GM23338 (cell line): Measurements from ENCODE around the gene ASXL2. TPM values are rescaled to one million over a fixed set of nuclear protein-coding genes. Genes with fewer than 3 reads are reported as not detected.
A peak's percentile ranks its signal among the peaks of the same experiment; 100 is the strongest.

ENCODE experiments used
- ATAC-seq: fragments of 200-7000 bp; cut with Tn5 transposase; 3 replicates; pipeline ENCODE4 v1.9.1; 2020
- DNase-seq: peaks from one replicate; pipeline ENCODE4 v3.0.0-alpha.2; 2015; ENCODE audit warnings: low spot score
- H2AFZ ChIP-seq: fragments of 200-600 bp; sonication (generic); 2 replicates; pipeline ENCODE4 v1.8.0; 2016; ENCODE audit warnings: antibody characterized with exemption, mild to moderate bottlenecking, moderate library complexity
- H3F3A ChIP-seq: fragments of 200-600 bp; sonication (generic); replicated peaks from 2 replicates; pipeline ENCODE4 v1.8.0; 2017; ENCODE audit warnings: antibody characterized with exemption, mixed run types, low read depth
- H3K27ac ChIP-seq: fragments of 200-600 bp; sonication (generic); 2 replicates; pipeline ENCODE4 v1.6.1; 2016; ENCODE audit warnings: low read depth
- H3K27me3 ChIP-seq: fragments of 200-600 bp; sonication (generic); 2 replicates; pipeline ENCODE4 v1.8.0; 2016; ENCODE audit warnings: mild to moderate bottlenecking, mixed run types, moderate library complexity; ENCODE audit not compliant: insufficient read depth
- H3K36me3 ChIP-seq: fragments of 200-600 bp; sonication (generic); 2 replicates; pipeline ENCODE4 v1.8.0; 2016; ENCODE audit warnings: mild to moderate bottlenecking; ENCODE audit not compliant: insufficient read depth
- H3K4me1 ChIP-seq: fragments of 200-600 bp; sonication (generic); 2 replicates; pipeline ENCODE4 v1.8.0; 2016; ENCODE audit warnings: mild to moderate bottlenecking, moderate library complexity; ENCODE audit not compliant: insufficient read depth
- H3K4me2 ChIP-seq: fragments of 200-600 bp; sonication (generic); 2 replicates; pipeline ENCODE4 v1.7.1; 2017; ENCODE audit warnings: mixed run types
- H3K4me3 ChIP-seq: fragments of 200-600 bp; sonication (generic); 2 replicates; pipeline ENCODE4 v1.6.1; 2016; ENCODE audit warnings: mixed run types
- H3K79me2 ChIP-seq: fragments of 200-600 bp; sonication (generic); replicated peaks from 2 replicates; pipeline ENCODE4 v1.8.0; 2017; ENCODE audit warnings: mild to moderate bottlenecking; ENCODE audit not compliant: insufficient read depth
- H3K9me2 ChIP-seq: fragments of 200-600 bp; sonication (generic); 2 replicates; pipeline ENCODE4 v1.8.0; 2017; ENCODE audit not compliant: insufficient read depth
- H4K20me1 ChIP-seq: fragments of 200-600 bp; sonication (generic); replicated peaks from 2 replicates; pipeline ENCODE4 v1.8.0; 2017; ENCODE audit warnings: mild to moderate bottlenecking; ENCODE audit not compliant: insufficient read depth
- H3K27ac Mint-ChIP-seq: 2 replicates; pipeline ENCODE4 v1.8.0; 2020; ENCODE audit warnings: inconsistent platforms, mild to moderate bottlenecking, moderate library complexity, mixed read lengths
- H3K27me3 Mint-ChIP-seq: 3 replicates; pipeline ENCODE4 v1.8.0; 2022; ENCODE audit warnings: low read depth, mild to moderate bottlenecking, moderate library complexity, mixed read lengths, inconsistent platforms; ENCODE audit not compliant: insufficient read depth, poor library complexity
- H3K36me3 Mint-ChIP-seq: 3 replicates; pipeline ENCODE4 v1.8.0; 2021; ENCODE audit warnings: low read depth, mild to moderate bottlenecking, inconsistent platforms, moderate library complexity, mixed read lengths
- H3K4me1 Mint-ChIP-seq: 3 replicates; pipeline ENCODE4 v1.8.0; 2020; ENCODE audit warnings: mild to moderate bottlenecking, inconsistent platforms, mixed read lengths
- H3K4me3 Mint-ChIP-seq: 3 replicates; pipeline ENCODE4 v1.8.0; 2021; ENCODE audit warnings: moderate library complexity, mild to moderate bottlenecking, inconsistent platforms, mixed read lengths
- H3K9me3 Mint-ChIP-seq: 3 replicates; pipeline ENCODE4 v1.8.0; 2020; ENCODE audit warnings: moderate library complexity, mild to moderate bottlenecking, inconsistent platforms, mixed read lengths
- CREB1 ChIP-seq: fragments of 250-450 bp; sonication (Bioruptor Pico); IDR thresholded peaks from 2 replicates; pipeline ENCODE4 v1.5.0; 2020; ENCODE audit warnings: low read depth, mild to moderate bottlenecking, moderate library complexity
- CTCF ChIP-seq, 2 experiments: fragments of 200-600 bp in 1 of 2; sonication (generic) in 1 of 2; conservative IDR thresholded peaks; 2 replicates each; pipeline versions ENCODE4 v1.5.1 to v1.6.1; 2016 to 2017; ENCODE audit warnings: antibody characterized with exemption in 2 of 2, low read depth in 2 of 2, mild to moderate bottlenecking in 2 of 2, moderate library complexity in 1 of 2
- ETS1 ChIP-seq: IDR thresholded peaks from 2 replicates; pipeline ENCODE4 v1.6.1; 2016; ENCODE audit warnings: antibody characterized with exemption
- EZH2 ChIP-seq: fragments of 200-600 bp; sonication (generic); IDR thresholded peaks from one replicate; pipeline ENCODE4 v1.8.0; 2017; ENCODE audit warnings: antibody characterized with exemption, mild to moderate bottlenecking, low read depth; ENCODE audit not compliant: unreplicated experiment
- EZH2phosphoT487 ChIP-seq: fragments of 200-600 bp; sonication (generic); IDR thresholded peaks from one replicate; pipeline ENCODE4 v1.8.1; 2018; ENCODE audit warnings: antibody characterized with exemption; ENCODE audit not compliant: unreplicated experiment
- JUNB ChIP-seq: IDR thresholded peaks from one replicate; pipeline ENCODE4 v1.6.1; 2016; ENCODE audit warnings: antibody characterized with exemption; ENCODE audit not compliant: unreplicated experiment
- ZNF114 ChIP-seq: fragments of 250-450 bp; sonication (Bioruptor Pico); IDR thresholded peaks from 2 replicates; pipeline ENCODE4 v1.5.0; 2020; ENCODE audit warnings: mild to moderate bottlenecking, moderate library complexity
- polyA plus RNA-seq: library from polyadenylated mRNA; unstranded; fragments of >200 nt; fragmentation: Nextera tagmentation; extraction: Ambion mirVana; gene quantifications from 2 replicates; pipeline ENCODE4 v1.2.1, GENCODE V29; 2016
- total RNA-seq: library from RNA; depleted of rRNA; stranded (reverse); fragments of >200 nt; shearing (Covaris generic); gene quantifications from 2 replicates; pipeline ENCODE4 v1.2.3, GENCODE V29; 2014

The ASXL2 gene
- total and polyA plus RNA-seq, 2 experiments from 2014 or later = 7.0 to 21.8 TPM

- no peak for ATAC-seq
- no peak overlapping the region for H3K27ac Mint-ChIP-seq
- no peak overlapping the region for H3K27ac ChIP-seq
- H4K20me1 ChIP-seq = 0 out of 2 replicates have a peak, but pooled peaks cover 5% of the 10 kb centered on the region
- H3K36me3 ChIP-seq = no peaks in the 10 kb centered on the region
- H3K9me3 Mint-ChIP-seq = no peaks in the 10 kb centered on the region
- H3K79me2 ChIP-seq = peaks cover 14% of the 10 kb centered on the region
- no peak overlapping the region for H3K4me2 ChIP-seq
- no peaks in the 10 kb centered on the region for H3K27me3 ChIP-seq
- no peak for TF ChIP-seq CTCF (conservative IDR thresholded peaks at IDR 0.05; ENCODE audit: low read depth in 2 of 2)
- no peak for TF ChIP-seq EZH2phosphoT487
- TF ChIP-seq ETS1 = no peak
- TF ChIP-seq EZH2 = no peak
- TF ChIP-seq JUNB = no peak
- H3K4me1 Mint-ChIP-seq = peaks cover 19% of the 10 kb centered on the region
- H3K4me3 ChIP-seq = no peak overlapping the region
- H2AFZ ChIP-seq = no peak overlapping the region
- peaks cover 12% of the 10 kb centered on the region for H3K4me1 ChIP-seq
- no peak for DNase-seq
- H3F3A ChIP-seq = no peaks in the 10 kb centered on the region
- peaks cover 3% of the 10 kb centered on the region for H3K27me3 Mint-ChIP-seq
- no peaks in the 10 kb centered on the region for H3K9me2 ChIP-seq
- no peak overlapping the region for H3K4me3 Mint-ChIP-seq
- peaks cover 3% of the 10 kb centered on the region; the same call in 2 of the 3 replicates for H3K36me3 Mint-ChIP-seq
Measured at GRCh38 chr2:25824216-25824615, 54.1 kb downstream of the ASXL2 start.

GRCh38 chr2:25822190-25823117 is 55.8 kb downstream of the ASXL2 start:
- Histone ChIP-seq H3K36me3 (no peaks in the 10 kb centered on the region), H3K27me3 (no peaks in the 10 kb centered on the region), H3K27ac (peak overlapping the region; percentile 57), H2AFZ (no peak overlapping the region), H3K9me2 (no peaks in the 10 kb centered on the region), H3K79me2 (peaks cover 9% of the 10 kb centered on the region), H3F3A (no peaks in the 10 kb centered on the region), H3K4me1 (peaks cover 24% of the 10 kb centered on the region), H4K20me1 (0 out of 2 replicates have a peak, but pooled peaks cover 5% of the 10 kb centered on the region), H3K4me2 (no peak overlapping the region; the same call in 1 of the 2 replicates), H3K4me3 (no peak overlapping the region)
- peak overlapping the region; percentile 0; the same call in 1 of the 2 replicates for H3K27ac Mint-ChIP-seq
- peaks cover 24% of the 10 kb centered on the region for H3K4me1 Mint-ChIP-seq
- peaks cover 4% of the 10 kb centered on the region; the same call in 1 of the 3 replicates for H3K9me3 Mint-ChIP-seq
- peaks cover 8% of the 10 kb centered on the region; the same call in 2 of the 3 replicates for H3K36me3 Mint-ChIP-seq
- DNase-seq (peak; percentile 72), ATAC-seq (peak; percentile 99)
- peak overlapping the region; percentile 8 for H3K4me3 Mint-ChIP-seq
- peak in 1 of 2 experiments; percentile 15; a peak in 1 of 4 replicates for TF ChIP-seq CTCF (conservative IDR thresholded peaks at IDR 0.05; ENCODE audit: low read depth in 2 of 2)
- TF ChIP-seq ZNF114 (CRISPR knock-in tag) = no peak
- peak; percentile 79 for TF ChIP-seq CREB1 (CRISPR knock-in tag)
- peaks cover 3% of the 10 kb centered on the region for H3K27me3 Mint-ChIP-seq
